ENCODE results near the gene PAK1. TPM values are rescaled to one million over a fixed set of nuclear protein-coding genes. Genes with fewer than 3 reads are reported as not detected.
A peak's percentile ranks its signal among the peaks of the same experiment; 100 is the strongest.

Gene PAK1
- total RNA-seq, 1 donor, result 69.1 TPM

DNA sequence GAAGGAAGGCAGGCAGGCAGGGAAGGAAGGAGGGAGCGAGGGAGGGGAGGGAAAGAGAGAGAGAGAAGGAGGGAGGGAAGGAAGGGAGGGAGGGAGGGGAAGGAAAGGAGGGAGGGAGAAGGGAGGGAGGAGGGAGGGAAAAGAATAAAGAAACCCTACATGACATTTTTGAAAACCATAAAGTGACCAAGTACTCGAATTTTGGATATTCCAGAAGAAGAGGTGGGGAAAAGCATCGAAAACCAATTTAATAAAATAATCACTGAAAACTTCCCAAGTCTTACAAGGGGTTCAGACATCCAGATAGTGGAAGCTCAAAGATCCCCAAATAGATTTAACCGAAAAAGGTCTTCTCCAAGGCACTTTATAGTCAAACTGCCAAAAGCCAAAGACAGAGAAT lies 184.2 kb downstream of the PAK1 start:
- no peak overlapping the region for H3K4me3 ChIP-seq (ENCODE audit: low read depth, low read length)
- TF ChIP-seq, protein P1, sequence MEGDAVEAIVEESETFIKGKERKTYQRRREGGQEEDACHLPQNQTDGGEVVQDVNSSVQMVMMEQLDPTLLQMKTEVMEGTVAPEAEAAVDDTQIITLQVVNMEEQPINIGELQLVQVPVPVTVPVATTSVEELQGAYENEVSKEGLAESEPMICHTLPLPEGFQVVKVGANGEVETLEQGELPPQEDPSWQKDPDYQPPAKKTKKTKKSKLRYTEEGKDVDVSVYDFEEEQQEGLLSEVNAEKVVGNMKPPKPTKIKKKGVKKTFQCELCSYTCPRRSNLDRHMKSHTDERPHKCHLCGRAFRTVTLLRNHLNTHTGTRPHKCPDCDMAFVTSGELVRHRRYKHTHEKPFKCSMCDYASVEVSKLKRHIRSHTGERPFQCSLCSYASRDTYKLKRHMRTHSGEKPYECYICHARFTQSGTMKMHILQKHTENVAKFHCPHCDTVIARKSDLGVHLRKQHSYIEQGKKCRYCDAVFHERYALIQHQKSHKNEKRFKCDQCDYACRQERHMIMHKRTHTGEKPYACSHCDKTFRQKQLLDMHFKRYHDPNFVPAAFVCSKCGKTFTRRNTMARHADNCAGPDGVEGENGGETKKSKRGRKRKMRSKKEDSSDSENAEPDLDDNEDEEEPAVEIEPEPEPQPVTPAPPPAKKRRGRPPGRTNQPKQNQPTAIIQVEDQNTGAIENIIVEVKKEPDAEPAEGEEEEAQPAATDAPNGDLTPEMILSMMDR (IDR thresholded peaks at IDR 0.05; ENCODE audit: insufficient read depth, low read depth, low read length), result no peak
- no peak for DNase-seq (ENCODE audit: low read depth)

DNA sequence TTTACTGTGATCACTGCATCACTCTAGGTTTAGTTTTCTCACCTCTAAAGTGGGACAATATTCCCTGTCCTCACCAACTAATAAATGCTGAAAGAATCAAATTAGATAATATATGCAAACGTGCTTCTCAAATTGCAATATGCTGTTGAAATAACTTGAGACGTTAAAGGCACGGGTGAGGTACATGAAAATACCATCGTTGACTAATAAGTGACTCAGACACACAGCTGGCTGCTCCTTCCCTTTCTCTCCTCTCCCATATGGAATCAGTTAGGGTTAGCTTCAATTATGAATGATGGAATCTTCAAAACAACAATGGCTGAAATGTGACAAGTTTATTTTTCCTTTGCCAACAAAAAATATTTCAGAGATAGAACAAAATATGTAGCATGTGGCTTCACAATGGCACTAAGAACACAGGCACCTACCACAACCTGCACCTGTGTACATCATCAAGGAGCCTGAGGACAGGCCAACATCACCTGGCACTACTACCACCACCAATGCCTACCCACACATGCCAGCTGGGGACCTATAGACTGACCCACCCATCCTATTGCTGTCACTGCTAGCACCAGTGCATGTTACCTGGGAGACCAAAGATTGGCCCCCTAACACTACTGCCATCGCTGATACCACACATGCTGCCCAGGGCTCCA lies 186.2 kb downstream of the PAK1 start:
- TF ChIP-seq, protein P1 (IDR thresholded peaks at IDR 0.05; ENCODE audit: insufficient read depth, low read depth, low read length), result no peak

DNA sequence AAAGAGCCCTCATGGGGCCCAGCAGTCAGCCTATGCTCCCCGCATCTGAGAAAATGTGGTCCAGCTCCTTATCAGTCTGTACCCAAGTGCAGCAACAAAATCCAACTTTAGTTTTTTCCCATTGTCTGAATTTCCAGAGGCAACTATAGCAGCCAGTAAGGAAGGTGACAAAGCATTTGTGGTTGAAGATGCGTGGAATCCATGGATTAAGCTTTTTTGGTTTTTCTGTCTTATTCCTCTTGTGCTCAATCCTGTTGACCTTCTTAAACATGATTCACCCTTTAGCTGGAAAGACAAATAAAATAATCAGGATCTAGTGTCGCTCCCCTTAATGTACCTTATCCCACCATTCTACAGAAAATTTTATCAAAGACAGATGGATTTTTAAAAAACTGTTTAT lies 186.8 kb downstream of the PAK1 start:
- DNase-seq (ENCODE audit: low read depth), result no peak
- TF ChIP-seq, protein P1 (IDR thresholded peaks at IDR 0.05; ENCODE audit: insufficient read depth, low read depth, low read length), result no peak
- no peak overlapping the region for H3K4me3 ChIP-seq (ENCODE audit: low read depth, low read length)

More for the DNA sequence above, 186.2 kb downstream of the PAK1 start:
- H3K4me3 ChIP-seq (ENCODE audit: low read depth, low read length), result no peak overlapping the region
- peak; percentile 88 for DNase-seq (ENCODE audit: low read depth)

DNA sequence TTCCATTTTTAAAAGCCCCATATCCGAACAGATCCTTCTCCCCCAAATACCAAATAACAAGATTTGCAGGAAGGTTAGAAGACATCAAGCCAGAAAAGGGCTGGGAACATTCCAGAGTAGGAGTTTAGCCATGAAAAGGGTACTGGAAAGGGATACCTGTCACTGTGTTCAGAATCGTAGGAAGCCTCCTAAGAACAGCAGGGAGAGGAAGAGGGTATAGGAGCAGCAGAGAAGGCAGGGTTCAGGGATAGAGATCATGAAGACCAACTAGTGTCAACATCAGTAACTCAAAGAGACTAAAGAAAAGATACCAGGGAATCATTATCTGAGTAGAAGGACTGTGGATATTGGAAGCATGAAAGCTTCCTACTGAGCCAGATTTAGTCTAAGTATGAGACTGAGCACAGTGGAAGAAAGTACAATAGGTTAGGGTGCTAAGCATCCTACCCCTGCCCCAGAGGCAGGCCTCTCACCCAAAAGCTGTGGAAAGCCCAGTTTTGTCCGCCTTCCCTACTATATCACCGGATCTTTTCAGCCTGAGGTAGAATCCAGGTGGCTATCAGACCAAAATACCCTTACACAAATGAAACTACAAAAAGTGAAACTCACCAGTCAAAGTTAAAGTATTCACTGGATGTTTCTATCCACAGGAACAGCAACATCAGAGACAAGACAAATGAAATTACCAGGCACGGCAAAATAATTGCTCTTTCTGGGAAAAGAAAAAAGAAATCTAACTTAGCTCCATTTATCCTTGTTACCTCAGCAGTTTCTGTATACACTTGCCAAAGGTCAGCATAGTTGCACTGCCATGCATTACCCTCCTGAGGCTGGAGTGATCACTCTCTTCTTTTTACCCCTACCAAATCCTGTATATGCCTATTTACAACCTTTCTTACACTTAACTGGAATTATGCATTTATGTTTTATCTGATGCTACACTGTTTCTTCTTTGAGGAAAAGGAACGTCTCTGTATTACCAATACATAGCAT lies 189.1 kb downstream of the PAK1 start:
- DNase-seq (ENCODE audit: low read depth), result no peak
- H3K4me3 ChIP-seq (ENCODE audit: low read depth, low read length), result no peak overlapping the region
- TF ChIP-seq, protein P1 (IDR thresholded peaks at IDR 0.05; ENCODE audit: insufficient read depth, low read depth, low read length), result no peak

DNA sequence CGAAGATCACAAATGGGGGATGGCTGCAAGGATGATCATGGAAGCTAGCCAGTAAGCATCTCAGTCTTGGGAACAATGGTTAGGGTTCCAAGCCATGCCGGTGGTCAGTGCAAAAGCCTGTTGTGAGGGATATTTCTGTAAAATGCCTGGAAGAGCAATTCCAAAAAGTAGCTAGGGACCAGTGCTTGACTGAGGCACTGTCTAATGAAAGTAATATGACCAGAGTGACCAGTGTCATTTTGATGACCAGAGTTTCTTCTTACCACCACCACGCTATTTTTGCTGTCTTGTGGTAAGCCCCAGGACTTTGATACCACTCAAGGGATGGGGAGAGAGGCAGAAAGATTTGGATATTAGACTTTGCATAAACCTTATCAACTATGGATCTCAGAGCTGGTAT lies 190.8 kb downstream of the PAK1 start:
- no peak overlapping the region for H3K4me3 ChIP-seq (ENCODE audit: low read depth, low read length)
- DNase-seq (ENCODE audit: low read depth), result no peak
- TF ChIP-seq, protein P1 (IDR thresholded peaks at IDR 0.05; ENCODE audit: insufficient read depth, low read depth, low read length), result no peak

DNA sequence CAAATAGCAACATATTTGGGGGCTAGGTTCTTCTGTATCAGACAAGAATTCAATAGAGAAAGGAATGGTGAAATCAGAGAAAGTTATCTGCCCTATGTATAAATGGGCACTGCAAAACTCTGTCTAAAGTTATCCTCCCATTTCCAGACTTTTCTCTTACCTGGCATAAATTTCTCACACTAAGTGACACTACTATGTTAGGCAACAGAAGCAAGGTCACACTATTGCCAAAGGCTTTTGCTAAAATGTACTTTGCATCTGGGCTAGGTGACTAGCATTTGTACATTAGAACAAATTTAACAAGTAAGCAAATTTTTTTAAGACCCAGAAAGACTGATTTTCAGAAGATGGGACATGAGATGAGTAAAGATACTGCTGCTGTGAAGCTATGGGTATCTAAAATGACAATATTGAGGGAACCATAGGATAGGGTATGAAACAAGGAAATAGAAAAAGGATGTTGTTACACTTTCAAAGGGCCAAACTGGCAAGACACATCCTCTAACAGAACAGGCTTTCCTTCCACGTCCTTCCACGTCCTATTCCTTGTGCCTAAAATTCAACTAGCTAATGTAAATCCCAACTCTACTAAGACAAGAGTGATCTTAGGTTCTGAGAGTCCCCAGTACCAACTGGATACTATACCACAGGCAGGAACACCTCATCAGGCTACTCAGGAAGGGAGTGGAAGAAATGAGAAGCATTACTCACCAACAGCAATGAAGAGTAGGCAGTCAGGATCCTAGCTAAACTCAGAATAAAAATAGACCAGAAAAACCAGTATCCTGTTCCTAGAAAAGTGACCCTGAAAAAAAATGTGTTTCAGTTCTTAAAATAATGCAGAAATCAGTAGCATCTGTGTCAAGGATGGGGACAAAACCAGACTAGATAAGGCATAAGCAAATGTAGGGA lies 195.0 kb downstream of the PAK1 start:
- TF ChIP-seq, protein P1 (IDR thresholded peaks at IDR 0.05; ENCODE audit: insufficient read depth, low read depth, low read length), result no peak
- DNase-seq (ENCODE audit: low read depth), result no peak

More for the DNA sequence above, 195.0 kb downstream of the PAK1 start:
- no peak overlapping the region for H3K4me3 ChIP-seq (ENCODE audit: low read depth, low read length)
